ENCODE data around the gene CPT1B. TPM values are rescaled to one million over a fixed set of nuclear protein-coding genes. Genes with fewer than 3 reads are reported as not detected.
"Not testable (repeated sequence)": the region's sequence is repeated elsewhere in the genome, so short reads cannot be mapped to it uniquely, and the experiment has no call there.

The CPT1B gene
- total RNA-seq, 1 donor from 2014 or later, result 370 TPM

GRCh38 chr22:50526834-50527801 is 51.1 kb downstream of the CPT1B start:
- intact Hi-C loops (cut with DNase I), result loop anchor here (5.0 kb wide), 1 partner anchor 95 kb away; no protein-coding TSS in a partner anchor
- ATAC-seq (peak; percentile 11), DNase-seq (ENCODE audit: missing footprints) (peak; percentile 83)

- ATAC-seq (peak; percentile 23), DNase-seq (ENCODE audit: missing footprints) (peak; percentile 92)
- intact Hi-C loops (cut with DNase I), result loop anchor here (5.0 kb wide), 1 partner anchor 96 kb away; no protein-coding TSS in a partner anchor
These were observed 52.0 kb downstream of the CPT1B start for GRCh38 chr22:50526108-50526833.

- peak; percentile 16 for ATAC-seq
- intact Hi-C loops (cut with DNase I), result loop anchor here (5.0 kb wide), 1 partner anchor 97 kb away; no protein-coding TSS in a partner anchor
- DNase-seq (ENCODE audit: missing footprints), result no peak
These were observed 52.4 kb downstream of the CPT1B start for GRCh38 chr22:50525858-50526107.

DNA sequence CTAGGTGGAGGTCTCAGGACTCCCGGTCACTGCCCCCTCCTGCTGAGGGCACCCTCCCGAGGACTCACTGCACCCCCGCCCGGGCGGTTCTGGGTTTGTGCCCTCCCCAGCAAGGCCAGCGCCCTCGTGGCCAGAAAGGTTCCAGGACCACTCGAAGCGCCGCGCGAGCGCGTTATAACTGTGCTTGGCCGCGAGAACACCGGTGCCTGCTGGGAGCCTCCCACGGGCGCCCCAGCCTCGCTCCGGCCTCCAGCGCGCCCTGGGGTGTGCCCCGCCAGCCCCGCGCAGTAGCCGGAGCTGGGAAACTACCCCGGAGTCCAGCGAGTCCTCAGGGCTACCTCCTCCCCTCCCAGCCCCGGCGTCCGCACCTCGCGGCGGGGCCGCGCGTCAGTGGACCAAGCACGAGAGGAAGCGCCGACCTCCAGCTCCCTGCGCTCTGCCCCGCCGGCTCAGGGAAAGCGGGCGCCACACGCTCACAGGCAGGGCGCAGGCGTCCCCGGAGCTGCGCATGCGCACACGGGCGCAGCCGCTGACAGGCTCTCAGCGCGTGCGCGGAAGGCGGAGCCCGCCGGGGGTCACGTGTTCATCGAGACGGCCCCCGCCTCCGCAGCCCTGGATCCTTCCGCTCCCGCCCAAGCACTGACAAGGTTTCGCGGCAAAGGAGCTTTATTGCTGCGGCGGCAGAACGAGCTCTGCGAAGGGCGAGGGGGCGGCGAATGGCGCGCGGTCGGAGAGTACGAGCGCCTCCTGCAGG is 52.9 kb downstream of the CPT1B start, which contains the start of gene SCO2:
SCO2 (minus strand) TSS at position 495 of the 754 bp plus-strand sequence. CDS start 1,187 bp downstream, outside the sequence.
- ATAC-seq (peak; percentile 66), DNase-seq (ENCODE audit: missing footprints) (peak; percentile 99)
- intact Hi-C loops (cut with DNase I), result loop anchor here (5.0 kb wide), 1 partner anchor 97 kb away; no protein-coding TSS in a partner anchor

GRCh38 chr22:50524676-50525103 is 53.5 kb downstream of the CPT1B start:
- intact Hi-C loops (cut with DNase I), result loop anchor here (5.0 kb wide), 1 partner anchor 98 kb away; no protein-coding TSS in a partner anchor
- DNase-seq (ENCODE audit: missing footprints), result no peak
- no peak for ATAC-seq

GRCh38 chr22:50523806-50524675 is 54.2 kb downstream of the CPT1B start:
- ATAC-seq (no peak), DNase-seq (ENCODE audit: missing footprints) (peak; percentile 55)
- intact Hi-C loops (cut with DNase I), result no loop called here

- intact Hi-C loops (cut with DNase I), result no loop called here
- ATAC-seq (no peak), DNase-seq (ENCODE audit: missing footprints) (peak; percentile 63)
These were observed 54.8 kb downstream of the CPT1B start for GRCh38 chr22:50523458-50523805.

DNA sequence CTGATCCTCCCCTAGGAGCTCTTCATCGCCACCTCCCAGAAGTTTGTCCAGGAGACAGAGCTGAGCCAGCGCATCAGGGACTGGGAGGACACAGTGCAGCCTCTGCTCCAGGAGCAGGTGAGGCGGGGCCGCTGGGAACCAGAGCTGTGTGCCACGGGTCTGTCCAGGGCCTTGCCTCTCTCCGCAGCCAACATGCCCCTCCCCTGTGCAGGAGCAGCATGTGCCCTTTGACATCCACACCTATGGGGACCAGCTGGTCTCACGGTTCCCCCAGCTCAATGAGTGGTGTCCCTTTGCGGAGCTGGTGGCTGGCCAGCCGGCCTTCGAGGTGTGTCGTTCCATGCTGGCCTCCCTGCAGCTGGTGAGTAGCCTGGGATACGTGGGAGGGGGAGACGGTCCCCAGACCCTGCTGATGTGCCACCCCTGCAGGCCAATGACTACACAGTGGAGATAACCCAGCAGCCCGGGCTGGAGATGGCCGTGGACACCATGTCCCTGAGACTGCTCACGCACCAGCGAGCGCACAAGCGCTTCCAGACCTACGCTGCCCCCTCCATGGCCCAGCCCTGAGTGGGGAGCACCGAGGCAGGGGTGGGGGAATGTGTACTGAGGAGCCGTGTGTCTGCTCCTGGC is 55.3 kb downstream of the CPT1B start:
- intact Hi-C loops (cut with DNase I), result no loop called here
- DNase-seq (ENCODE audit: missing footprints) (peak; percentile 76), ATAC-seq (no peak)

GRCh38 chr22:50522208-50522805 is 55.9 kb downstream of the CPT1B start:
- ATAC-seq (no peak), DNase-seq (ENCODE audit: missing footprints) (peak; percentile 15)
- intact Hi-C loops (cut with DNase I), result no loop called here

GRCh38 chr22:50521710-50522109 is 56.5 kb downstream of the CPT1B start:
- DNase-seq (ENCODE audit: missing footprints), result peak; percentile 7
- ATAC-seq, result no peak
- intact Hi-C loops (cut with DNase I), result no loop called here

- DNase-seq (ENCODE audit: missing footprints) (peak; percentile 46), ATAC-seq (no peak)
- intact Hi-C loops (cut with DNase I), result no loop called here
These were observed 57.3 kb downstream of the CPT1B start for GRCh38 chr22:50520826-50521453.

GRCh38 chr22:50520184-50520583 is 58.0 kb downstream of the CPT1B start:
- intact Hi-C loops (cut with DNase I); DNase-seq (ENCODE audit: missing footprints); ATAC-seq: not testable (repeated sequence)

DNA sequence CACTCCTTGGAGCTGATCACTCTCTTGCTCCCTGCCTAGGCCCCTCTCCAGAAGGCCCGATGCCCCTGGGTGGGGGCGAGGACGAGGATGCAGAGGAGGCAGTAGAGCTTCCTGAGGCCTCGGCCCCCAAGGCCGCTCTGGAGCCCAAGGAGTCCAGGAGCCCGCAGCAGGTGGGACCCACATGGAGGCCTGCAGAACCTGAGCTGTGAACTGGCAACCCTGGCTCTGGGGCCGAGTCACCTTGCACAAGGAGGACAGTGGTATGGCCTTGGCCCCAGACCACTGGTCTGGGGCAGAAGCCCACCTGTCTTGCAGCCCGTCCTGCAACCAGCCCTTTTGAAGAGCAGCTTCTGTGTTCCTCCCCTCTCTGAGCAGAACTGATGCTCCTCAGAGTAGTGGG is 59.1 kb downstream of the CPT1B start:
- no peak for ATAC-seq
- intact Hi-C loops (cut with DNase I), result no loop called here
- DNase-seq (ENCODE audit: missing footprints), result peak; percentile 44
